NCI-H2196 (cell line): ENCODE results near the gene CABP1.
A peak's percentile ranks its signal among the peaks of the same experiment; 100 is the strongest.

Source experiments
- DNase-seq: peaks from one replicate; lab custom pipeline; 2025; ENCODE audit not compliant: unreplicated experiment; lab: John Stamatoyannopoulos, UW

CABP1 gene

GRCh38 chr12:120630104-120630892 lies 10.1 kb upstream of the CABP1 start:
- DNase-seq: no peak

DNA sequence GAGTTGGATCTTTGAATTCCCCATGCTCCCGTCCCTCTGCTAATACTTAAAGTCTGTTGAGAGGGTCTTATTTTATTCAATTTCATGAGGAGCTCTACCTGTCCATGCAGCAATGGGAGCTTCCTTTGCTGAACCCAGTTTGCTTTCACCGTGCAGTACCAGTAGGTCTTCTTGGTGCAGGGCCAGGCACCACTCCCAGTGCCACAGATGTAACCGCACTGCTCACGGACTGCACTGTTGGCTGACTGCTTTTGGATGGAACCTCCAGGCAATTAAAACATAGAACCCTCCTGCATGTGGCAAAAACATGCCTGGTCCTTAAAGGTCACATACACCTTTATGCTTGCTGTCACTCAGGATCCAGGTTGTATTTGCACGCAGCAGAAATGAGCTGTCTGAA lies 9.3 kb upstream of the CABP1 start:
- DNase-seq: no peak

- DNase-seq: no peak
Observed at GRCh38 chr12:120640861-120641833, 721 bp downstream of the CABP1 start.

DNA sequence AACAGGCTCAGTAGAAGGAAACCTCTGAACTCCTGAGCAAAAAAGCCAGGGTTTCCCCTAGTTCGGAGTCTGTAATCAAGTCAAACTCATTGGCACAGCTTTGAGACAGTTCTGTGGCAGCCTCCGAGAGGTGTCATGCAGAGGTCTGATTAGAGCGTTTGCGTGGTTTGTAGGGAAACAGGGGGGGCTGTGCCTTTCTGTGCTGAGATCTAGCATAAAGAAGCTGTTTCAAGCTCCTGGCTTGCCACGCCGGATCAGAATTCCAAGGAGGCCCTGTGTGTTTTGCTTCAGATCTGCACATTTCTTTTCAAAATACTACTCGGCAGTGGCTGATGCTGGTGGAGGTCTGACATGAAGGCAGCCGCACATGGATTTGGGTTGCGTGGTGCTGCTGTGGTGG lies 1.7 kb downstream of the CABP1 start:
- no peak for DNase-seq

DNA sequence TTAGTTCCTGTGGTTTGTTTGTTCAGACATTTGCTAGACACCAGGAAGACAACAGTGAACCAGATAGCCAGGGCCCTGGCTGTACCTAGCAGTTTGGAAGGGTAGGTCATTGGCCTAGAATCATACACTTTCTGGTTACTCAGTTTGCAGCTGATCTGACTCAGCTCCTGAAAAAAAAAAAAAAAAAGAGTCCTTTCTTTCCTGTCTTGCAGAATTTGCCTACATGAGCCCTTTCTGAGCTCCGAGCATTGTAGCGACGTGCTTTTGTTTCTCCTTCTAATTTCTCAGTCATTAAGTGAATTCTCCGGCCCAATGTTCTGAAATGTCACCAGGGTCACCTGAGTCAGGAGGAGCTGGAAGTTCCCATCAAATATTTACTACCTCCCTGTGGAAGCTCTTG lies 2.4 kb downstream of the CABP1 start:
- DNase-seq: no peak

- DNase-seq: no peak
Observed at GRCh38 chr12:120643574-120643973, 3.1 kb downstream of the CABP1 start.

DNA sequence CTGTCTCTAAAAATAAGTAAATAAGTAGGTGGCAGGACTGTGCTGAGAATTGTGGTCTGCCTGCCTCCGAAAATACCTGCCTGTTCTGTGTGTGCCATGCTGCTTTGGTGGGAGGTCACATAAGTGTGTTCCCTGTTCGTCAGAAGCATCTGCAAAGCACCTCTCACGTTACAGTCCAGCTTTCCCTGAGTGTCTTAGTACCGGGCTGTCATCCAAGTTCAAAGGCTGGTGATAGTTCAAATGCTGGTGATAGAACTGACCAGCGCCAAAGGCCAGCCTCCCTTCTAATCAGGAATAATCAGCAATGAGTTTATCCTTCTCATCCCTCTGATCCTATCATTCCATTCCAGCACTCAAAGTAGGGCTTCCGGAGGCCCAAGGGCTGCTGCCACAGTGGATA lies 5.6 kb downstream of the CABP1 start:
- peak; percentile 43 for DNase-seq

DNA sequence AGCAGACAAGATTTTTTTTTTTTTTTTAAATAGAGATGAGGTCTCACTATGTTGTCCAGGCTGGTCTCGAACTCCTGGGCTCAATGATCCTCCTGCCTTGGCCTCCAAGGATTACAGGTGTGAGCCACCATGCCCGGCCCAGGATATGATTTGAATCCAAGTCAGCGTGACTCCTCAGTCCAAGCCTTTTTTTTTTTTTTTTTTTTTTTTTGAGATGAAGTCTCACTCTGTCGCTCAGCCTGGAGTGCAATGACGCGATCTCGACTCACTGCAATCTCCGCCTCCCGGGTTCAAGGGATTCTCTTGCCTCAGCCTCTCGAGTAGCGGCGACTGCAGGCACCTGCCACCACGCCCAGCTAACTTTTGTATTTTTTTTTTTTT lies 6.9 kb downstream of the CABP1 start:
- DNase-seq: no peak

DNA sequence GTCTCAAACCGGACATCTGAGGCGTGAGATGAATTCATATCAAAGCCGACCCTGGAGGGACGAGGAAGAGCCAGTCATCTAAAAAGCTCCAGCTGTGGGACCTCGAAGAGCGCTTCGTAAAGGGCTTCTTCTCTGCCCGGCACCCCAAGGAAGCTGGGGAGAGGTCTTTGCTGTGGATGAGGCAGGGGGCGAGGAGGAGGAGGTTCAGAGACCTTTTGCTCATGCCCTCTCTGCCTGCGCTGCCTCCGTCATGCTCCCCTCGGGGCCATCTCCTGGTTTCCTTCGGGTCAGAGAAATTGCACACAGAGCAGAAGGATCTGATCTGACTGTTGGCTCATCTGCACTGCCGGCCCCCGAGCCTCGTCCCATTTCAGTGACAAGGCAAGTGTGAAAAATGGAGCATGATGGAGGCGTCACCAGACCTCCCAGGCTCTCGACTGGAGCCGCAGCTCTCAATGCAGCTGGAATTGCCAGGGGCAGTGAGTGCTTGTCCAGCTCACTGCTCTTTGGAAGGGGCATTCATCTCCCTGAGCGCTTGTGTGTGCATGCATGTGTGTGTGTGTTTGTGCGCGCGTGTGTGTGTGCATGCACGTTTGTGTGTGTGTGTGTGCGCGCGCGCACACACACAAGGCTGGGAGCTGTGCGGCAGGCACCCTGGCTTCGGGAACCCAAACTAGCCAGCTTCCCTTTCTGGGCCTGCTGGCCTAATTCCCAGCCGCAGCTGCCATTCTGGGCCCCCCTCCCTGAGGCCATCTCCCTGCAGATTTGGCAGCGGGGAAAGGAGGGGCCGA lies 9.2 kb downstream of the CABP1 start:
- no peak for DNase-seq

- no peak for DNase-seq
Observed at GRCh38 chr12:120650233-120650690, 9.8 kb downstream of the CABP1 start.

- DNase-seq: no peak
Observed at GRCh38 chr12:120651821-120652220, 11.4 kb downstream of the CABP1 start.

- DNase-seq: no peak
Observed at GRCh38 chr12:120652656-120653435, 12.4 kb downstream of the CABP1 start.

DNA sequence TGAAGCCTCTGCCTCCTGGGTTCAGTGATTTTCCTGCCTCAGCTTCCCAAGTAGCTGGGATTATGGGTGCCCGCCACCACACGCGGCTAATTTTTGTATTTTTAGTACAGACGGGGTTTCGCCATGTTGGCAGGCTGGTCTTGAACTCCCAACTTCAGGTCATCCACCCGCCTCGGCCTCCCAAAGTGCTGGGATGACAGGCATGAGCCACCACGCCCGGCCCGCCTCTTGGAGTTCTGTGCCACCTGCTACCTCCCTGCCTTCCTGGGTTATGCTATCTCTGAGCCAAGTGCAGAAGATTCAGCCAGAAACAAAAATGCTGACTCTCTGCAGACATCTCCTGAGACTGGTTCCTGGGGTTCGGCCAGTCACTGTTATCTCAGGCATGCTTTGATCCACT lies 13.2 kb downstream of the CABP1 start:
- DNase-seq: no peak

- no peak for DNase-seq
Observed at GRCh38 chr12:120654656-120655055, 14.2 kb downstream of the CABP1 start.

DNA sequence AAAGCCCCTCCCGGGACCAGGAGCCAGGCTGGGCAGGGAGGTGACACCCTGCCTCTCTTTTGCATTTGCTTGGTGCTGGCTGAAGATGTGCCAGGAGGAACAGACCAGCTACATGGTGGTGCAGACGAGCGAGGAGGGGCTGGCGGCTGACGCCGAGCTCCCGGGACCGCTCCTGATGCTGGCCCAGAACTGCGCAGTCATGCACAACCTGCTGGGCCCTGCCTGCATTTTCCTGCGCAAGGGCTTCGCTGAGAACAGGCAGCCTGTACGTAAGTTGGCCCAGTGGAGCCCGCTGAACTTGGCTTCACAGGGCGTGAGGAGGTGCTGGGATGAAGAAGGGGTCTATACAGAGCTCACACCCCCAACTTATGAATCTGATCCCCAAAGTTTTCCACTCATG lies 15.6 kb downstream of the CABP1 start:
- DNase-seq: no peak

- no peak for DNase-seq
Observed at GRCh38 chr12:120658286-120659150, 18.1 kb downstream of the CABP1 start.

- no peak for DNase-seq
Observed at GRCh38 chr12:120659151-120659525, 18.7 kb downstream of the CABP1 start.

GRCh38 chr12:120661432-120661831 lies 21.0 kb downstream of the CABP1 start:
- DNase-seq: no peak

GRCh38 chr12:120662879-120663278 lies 22.5 kb downstream of the CABP1 start:
- no peak for DNase-seq

GRCh38 chr12:120663741-120664140 lies 23.3 kb downstream of the CABP1 start:
- DNase-seq: no peak
